ENCODE data around the gene NME3.

Gene NME3

DNA sequence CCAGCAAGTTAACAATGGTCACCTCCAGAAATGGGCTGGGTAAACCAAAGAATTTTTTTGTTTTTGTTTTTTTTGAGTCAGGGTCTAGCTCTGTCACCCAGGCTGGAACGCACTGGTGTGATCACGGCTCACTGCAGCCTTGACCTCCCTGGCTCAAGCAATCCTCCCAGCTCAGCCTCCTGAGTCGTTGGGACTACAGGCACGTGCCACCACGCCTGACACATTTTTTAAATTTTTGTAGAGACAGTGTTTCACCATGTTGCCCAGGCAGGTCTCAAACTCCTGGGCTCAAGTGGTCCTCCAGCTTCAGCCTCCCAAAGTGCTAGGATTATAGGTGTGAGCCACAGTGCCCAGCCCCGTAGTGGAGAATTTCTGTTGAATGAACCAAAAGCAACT, 9.3 kb upstream of the NME3 start:
- no peak for DNase-seq (ENCODE audit: low spot score)

DNA sequence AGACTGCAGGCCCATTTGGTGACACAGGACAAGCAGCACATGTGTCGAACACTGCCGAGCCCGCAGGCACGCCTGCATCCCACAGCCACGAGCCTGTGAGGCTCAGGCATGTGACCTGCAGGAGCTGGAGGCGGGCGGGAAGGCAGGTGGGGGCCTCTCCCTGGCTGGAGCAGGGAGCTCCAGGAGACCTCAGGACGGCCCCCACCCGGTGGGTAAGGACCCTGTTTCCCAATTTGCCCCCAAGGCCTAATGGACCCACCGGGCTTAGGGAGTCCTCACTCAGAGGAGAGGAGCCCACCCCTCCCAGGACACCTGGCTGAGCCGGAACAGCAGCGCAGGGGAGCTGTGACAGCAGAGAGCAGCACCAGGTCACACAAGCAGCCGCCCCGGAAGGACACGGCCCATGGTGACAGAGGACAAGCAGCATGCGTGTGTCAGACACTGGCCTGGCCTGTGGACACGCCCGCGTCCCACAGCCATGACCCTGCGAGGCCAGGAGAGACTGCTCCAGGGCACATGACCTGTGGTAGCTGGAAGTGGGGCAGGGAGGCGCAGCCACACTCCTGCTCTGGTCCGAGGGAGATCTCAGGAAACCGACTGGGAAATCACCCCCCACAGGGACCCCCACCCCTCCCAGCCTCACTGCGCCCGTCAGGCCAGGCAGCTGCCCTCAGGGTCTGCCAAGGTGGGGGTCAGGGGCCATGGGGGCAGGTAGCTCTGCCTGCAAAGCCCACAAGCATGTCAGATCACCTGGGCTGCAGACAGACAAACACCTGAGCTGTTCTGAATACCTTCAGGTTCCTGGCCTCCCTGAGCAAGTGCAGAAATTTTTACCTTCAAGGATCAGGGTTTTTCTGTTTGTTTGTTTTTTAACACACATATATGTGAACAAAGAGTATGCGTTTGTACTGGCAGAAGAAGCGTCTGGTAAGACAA, 8.7 kb upstream of the NME3 start:
- no peak for DNase-seq (ENCODE audit: low spot score)

DNA sequence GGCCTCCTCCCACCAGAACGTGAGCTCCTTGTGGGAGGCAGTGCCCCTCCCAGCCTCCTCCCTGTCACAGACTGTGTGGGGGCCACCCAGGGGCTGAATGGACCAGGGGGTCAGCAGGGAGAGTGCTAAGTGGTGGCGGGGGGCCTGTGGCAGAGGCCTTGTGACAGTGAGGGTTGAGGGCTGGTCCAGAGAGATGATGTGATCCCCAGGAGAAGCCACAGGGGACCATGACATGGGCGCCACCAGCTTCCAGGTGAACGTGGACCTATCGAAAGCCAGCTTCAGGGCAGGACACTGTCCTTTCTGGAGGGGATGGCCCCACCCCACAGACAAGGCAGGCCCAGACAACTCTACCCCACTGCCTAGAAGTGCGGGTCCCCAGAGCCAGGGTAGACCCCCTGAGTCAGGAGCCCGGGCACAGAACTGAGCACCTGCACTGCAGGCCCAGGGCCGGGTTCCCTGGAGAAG, 7.9 kb upstream of the NME3 start:
- no peak for DNase-seq (ENCODE audit: low spot score)

DNA sequence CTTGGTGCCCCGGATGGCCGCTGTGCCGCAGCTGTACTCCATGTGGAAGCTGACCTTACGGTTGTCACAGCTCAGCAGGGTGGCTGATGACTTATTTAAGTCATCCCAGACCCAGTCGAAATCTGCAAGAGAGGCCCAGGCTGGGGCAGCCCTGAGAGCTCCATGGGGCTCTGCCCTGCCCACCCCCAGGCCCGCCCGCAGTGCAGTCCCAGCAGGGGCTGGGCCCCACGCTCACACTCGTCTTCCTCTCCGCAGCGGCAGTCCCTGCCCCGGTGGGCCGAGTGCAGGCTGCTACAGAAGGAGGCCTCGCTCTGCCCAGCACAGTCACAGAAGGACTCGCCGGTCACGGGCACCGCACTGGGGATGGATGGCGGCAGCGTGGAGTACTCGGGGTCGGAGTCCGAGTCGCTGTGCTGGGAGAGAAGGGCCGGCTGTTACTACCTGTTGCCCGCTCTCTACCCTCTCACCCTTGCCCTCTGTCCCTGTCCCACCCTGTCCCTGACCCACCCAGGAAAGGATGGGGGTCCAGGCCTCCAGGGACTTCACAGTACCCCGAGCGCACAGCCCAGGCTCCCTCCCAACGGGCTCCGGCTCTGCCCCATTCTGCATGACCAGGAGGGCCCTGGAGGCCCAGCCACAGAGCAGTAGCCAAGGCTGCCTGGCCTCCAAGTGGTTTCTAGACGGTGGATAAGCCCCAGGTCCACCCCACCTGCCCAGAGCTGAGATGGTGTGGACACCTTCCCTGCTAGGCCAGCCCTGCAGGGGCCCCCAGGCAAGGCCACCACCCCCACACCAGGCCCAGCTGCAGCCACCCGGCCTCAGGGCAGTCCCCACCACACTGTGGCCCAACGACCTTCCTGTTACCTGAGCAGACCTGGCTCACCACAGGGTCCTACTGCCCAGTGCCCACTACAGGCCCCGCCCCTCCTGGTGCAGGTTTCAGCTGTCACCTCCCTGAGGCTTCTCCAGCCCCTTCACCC, 7.1 kb upstream of the NME3 start:
- no peak for DNase-seq (ENCODE audit: low spot score)

DNA sequence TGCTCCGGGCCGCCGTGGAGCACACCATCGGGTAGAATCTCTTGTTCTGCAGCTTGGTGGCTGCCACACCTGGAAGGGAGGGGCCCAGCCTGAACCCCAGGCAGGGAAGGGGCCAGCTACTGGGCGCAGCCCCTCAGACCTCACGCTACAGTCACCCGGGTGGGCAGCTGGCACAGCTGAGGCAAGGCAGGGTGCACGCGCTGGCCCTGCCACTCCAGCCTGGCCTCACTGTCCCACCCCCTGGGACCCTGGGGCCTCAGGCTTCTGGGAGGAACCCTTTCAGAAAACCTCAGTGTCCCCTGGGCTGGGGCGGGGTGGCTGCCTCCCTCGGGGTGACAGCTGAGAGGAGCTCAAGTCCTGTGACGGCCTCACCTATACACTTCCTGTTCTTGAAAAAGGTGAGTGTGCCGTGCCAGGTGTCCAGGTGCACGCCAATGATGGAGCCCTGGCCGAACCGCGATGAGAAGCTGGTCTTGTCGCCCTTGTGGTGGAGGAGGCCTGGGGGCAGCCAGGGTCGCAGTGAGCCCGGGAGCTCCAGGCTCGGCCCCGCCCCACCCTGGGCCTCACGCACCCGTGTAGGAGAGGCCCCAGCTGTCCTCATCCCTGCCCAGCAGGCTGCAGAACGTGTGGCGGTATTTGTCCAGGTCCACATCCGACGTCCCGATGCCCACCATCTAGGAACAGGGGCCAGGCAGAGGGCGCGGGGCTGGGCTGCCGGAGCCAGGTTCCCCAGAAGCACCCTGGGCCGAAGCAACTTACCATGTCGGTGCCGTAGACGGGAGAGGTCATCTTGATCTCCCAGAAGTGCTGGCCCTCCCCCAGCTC, 6.2 kb upstream of the NME3 start:
- DNase-seq (ENCODE audit: low spot score) = no peak

DNA sequence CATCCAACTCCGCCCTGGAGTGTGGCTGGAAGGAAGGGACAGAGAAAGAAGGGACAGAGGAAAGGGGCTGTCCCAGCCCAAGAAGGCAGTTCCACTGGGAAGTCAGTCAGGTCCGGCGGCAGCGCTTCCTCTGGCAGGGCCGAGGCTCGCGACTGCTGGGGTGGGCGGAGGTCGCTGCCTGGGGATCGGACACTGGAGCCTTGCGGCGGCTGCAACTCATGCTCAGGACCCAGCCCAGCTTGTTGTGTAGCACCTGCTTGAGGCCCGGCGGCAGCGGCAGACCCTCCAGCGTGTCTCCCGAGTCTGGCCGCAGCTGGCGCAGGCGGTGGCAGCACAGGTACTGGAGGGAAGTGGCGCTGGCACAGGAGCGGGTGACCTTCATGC, 5.6 kb upstream of the NME3 start:
- DNase-seq (ENCODE audit: low spot score) = no peak

DNA sequence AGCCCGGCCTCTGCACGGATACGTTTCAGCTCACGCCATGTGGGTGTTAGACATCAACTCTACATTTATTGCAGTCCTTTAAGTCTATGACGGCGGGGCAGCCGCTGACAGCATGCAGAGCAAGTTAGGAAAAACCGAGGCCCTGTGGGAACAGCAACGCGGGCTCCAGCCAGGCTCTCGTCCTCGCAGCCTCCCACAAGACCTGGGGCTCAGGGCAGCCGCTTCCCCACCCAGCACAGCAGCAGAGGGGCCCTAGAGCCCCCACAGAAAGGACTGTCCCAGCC, 5.3 kb upstream of the NME3 start:
- DNase-seq (ENCODE audit: low spot score) = no peak

DNA sequence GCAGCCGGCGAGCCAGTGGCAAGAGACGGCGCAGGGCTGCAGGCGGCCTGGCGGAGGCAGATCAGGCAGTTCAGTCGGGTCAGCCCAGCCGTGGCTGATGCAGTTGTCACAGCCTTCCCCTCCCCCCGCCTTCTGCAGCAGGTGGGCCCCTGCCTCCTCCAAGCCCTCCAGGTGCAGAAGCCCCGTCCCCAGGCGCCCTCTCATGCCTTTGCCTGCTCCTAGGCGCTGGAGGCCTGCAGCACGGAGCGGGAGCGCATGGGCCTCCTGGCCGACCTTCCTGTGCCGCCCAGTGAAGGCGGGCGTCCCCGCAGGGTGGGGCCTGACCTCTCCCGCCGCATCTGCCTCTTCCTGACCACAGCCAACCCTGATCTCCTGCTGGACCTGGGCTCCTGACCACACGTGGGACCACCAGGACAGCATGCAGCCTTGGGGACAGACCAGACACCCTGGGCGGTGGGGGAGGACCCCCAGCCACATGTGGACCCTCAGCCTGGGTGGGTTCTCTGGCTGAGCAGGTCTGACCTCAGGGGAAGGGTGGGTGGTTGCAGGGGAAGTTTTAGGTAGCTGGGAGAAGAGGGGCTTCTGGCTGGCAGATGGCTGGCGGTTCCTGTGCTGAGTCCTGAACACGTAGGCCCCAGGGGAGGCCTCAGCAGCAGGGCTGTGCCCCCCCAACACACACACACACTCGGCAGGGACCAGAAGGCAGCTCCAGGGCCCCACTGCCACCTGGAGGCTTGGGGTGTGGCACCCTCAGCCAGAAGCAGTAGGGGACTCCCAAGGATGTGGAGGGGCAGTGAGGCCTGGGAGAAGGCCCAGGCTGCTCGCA, 4.7 kb upstream of the NME3 start:
- DNase-seq (ENCODE audit: low spot score) = no peak

DNA sequence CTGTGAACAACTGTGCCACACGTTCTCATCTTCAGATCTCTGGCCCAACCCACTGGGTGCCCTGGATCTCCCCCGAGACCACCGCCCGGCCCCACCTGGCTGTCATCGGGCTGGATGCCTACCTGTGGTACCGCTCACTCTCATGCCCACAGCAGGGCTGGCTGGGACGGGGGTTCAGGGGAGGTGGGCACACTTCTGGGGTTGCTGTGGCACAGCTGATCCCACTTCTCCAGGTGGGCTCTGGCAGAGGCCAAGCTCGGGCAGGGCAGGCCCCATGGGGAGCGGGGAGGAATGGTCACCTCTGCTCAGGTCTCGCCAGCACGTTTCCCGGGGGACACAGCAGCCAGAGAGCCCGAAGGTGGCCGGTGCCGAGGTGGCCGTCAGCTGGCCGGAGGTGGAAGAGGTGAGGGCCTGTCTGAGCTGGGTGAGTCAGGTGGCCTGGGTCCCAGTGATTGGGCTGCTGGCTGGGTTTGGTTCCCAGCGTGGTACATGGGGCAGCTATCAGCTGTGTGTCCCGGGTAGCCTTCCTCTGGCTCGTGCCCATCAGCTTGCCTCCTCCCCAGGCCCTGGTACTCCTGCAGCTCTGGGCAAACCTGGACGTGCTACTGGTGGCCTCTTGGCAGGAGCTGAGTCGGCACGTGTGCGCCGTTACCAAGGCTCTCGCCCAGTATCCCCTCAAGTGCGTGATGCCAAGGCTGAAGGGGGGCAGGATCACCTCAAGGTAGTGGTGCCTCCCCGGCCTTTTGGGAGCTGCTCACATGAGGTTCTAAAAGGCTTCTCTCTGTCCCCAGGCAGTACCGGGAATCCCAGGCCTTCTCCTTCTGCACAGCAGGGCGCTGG, 3.9 kb upstream of the NME3 start:
- DNase-seq (ENCODE audit: low spot score) = no peak

DNA sequence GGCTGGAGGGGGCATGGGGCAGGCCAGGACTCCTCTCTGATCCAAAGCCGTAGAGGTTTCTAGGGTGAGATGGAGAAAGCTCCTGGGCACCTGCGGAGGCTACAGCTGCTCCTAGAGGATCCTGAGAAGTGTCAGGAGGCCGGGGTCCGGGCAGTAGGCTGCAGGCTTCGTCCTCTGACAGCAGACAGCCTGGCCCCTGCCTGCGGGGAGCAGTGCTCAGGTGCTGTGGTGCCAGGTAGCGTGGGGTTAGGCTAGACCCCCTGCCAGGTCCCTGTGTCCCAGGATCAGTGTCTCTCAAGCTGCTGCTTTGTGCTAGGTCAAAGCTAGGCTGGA, 3.1 kb upstream of the NME3 start:
- no peak for DNase-seq (ENCODE audit: low spot score)

DNA sequence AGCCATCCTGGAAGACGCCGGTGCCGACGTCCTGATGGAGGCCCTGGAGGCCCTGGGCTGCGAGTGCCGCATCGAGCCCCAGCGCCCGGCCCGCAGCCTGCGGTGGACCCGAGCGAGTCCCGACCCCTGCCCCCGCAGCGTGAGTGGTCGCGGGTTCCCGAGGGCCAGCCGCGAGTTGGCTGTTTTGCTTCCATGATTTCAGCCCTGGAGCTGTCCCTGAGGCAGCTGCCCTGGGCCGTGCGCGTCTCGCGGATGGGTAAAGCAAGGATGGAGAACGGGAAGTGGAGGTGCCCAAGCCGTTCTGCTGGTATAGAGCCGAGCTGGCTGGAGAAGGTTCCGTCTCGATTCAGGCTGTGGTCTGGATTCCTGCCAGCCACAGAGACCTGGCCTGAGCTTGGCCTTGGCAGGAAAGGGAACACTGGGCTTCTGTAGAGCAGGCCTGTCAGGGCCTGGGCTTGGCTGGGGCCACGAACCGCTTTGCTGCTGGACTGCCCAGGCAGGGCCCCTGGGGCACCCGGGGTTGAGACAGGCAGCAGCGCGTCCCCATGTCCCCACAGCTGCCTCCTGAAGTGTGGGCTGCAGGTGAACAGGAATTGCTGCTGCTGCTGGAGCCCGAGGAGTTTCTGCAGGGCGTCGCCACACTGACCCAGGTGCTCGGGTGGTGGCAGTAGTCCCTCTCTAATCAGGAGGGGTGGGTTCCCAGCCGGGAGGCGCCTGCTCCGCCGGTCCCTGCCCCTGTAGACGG, 2.5 kb upstream of the NME3 start:
- no peak for DNase-seq (ENCODE audit: low spot score)

DNA sequence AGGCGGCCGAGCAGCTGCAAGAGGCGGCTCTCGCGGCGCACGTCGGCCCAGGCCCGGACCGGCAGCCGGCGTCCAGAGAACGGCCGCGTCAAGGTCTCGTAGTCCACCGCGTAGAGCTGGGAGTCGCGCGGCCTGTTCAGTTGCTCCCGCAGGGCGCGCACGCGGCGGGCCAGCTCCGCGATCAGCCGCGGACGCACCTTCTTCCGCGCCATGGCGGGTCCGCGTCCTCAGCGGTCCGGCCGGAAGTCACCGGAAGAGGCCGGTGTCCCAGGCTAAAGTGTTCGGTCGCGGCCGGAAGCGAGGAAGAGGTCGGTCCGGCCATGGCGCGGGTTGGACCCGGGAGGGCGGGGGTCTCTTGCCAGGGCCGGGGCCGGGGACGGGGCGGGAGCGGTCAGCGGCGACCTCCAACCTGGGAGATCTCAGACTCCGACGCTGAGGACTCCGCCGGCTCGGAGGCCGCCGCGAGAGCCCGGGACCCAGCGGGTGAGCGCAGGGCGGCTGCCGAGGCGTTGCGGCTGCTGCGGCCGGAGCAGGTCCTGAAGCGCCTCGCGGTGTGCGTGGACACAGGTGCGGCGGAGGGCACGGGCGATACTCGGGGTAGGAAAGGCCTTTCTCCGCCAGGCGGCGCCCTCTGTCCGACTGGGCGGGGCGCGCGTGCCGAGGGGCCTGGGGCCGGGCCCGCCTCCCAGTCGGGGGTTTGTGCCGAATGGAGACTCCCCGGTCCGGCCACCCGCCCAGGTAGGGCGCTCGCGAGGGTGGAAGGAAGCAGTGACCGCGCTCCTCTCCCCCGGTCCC, 1.8 kb upstream of the NME3 start, which contains the start of gene MRPS34:
Gene MRPS34, minus strand, starts transcription at position 227 of the 795 bp plus-strand sequence. Its CDS starts 15 bp downstream, at position 212.
- DNase-seq (ENCODE audit: low spot score) = peak; percentile 85

DNA sequence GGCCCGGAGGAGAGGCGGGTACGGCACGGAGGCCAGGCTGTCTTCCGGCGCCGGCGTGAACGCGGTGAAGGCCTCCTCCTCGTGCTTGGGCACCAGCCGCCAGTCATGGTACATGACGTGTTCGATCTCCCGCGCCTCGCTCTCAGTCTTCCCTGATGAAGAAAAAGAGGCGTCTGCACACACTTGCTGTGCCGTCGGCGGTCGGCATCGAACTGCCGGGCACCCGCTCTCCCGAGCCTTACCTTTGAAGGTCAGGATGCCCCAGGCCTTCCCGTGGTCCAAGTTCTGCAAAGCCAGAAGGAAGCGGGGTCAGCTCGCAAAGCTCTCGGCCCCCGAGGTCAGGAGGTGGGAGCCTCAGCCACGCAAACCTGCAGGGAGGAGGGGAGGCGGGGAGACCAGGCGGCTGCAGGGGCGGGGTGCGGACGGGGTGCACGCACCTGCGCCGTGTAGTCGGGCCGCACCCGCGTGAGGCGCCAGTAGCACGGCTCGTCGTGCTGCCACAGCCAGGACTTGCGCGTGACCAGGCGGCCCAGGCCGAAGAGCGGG, 1.1 kb upstream of the NME3 start, which contains the start of gene EME2:
Gene EME2, plus strand, starts transcription at position 449 of the 546 bp plus-strand sequence. CDS start 418 bp downstream, outside the sequence.
- no peak for DNase-seq (ENCODE audit: low spot score)

DNA sequence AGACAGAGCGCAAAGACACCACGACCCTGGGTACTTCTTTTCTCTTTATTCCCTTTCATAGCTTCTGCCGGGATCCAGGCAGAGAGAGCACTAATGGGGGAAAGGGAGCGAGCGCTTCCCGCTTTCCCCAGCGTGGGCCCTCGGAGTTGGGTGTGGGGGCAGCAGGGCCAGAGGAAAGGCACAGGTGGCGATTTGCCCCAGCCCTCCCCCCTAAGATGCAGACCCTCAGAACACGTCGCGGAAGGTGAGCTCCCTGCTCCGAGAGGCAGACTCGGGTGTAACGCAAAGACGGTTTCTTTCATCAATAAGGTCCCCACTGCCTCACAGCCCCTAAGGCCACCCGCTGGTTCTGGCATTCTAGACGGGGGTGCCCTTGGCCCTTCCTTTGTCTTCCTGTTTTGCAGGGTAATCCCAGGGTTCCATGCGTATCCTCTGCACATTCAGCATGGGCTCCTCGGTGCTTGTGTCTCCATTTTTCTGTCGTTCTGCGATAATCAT, 570 bp upstream of the NME3 start:
- no peak for DNase-seq (ENCODE audit: low spot score)

DNA sequence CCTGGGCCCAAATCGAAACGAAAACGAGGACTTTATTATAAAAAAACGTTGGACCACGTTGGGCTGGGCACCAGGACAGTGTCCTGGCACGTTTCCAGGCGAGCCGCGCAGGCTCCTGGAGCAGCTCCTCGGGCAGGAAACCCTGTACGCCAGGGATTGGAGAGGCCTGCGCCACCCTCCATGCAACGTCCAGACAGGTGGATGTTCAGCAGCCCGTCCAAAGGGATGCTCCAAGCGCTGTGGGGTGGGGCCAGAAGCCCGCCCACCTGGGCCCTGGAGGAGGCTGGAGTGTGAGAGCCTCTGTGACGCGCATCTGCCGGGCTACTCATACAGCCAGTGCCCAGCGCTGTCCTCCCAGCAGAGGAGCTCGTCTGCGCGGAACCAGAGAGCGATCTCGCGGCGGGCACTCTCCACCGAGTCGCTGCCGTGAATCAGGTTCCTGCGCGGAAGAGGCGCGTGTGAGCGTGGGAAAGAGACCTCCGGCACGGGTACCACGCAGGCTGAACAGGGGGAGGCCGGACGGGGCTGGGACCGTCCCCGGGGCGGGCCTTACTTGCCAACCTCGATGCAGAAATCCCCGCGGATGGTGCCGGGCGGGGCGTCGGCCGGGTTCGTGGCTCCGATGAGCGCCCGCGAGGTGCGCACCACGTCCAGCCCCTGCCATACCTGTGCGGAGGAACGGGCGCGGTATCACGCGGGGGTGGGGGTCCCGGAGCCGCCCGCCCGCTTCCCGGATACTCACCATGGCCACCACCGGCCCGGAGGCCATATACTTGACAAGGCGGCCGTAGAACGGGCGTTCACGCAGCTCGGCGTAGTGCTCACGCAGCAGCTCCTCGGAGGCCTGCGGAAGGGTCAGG, 785 bp downstream of the NME3 start:
- DNase-seq (ENCODE audit: low spot score) = no peak

DNA sequence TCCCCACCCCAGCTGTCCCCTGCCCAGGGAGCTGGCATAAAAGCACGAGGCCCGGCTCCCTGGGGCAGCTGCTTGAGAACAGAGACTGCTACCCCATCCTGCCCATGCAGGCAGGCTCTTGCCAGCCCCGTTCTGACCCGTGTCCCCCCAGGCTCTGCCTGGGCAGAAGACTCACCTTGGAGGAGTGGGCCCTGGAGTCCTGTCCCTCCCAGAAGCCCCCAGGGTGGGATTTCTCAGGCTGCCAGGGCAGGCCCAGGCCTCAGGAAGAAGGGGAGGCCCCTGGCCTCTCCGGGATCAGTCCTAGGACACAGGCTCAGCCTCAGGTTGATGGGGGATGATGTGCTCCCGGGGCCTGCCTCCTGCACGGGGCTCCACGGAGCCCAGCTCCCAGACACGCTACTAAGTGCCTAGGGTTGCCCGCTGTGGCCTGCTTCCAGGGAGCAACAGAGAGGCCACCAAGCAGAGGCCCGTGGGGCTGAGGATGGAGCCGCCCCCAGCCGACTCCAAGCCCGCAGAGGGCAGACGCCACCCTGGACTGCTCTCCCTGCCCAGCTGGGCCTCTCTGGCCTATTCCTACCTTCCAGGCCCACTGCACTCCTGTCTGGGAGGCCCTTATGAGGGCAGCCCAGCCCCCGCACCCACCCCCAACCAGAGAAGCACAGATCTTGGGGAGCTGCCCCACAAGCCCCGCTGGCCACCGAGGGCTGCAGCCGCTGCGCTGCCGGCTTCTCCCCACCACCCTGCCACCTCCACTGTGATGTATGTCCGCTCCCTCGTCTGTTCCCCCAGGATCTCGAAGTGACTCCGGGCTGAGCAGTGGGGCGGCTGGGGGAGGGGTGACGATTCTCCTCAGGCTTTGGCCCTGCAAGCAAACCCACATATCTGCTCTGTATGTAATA, 1.7 kb downstream of the NME3 start:
- no peak for DNase-seq (ENCODE audit: low spot score)

Data from COLO829 (cell line).